ENCODE results near the gene TMEM225B.
"Not testable (repeated sequence)": the region's sequence is repeated elsewhere in the genome, so short reads cannot be mapped to it uniquely, and the experiment has no call there.

Gene TMEM225B, protein sequence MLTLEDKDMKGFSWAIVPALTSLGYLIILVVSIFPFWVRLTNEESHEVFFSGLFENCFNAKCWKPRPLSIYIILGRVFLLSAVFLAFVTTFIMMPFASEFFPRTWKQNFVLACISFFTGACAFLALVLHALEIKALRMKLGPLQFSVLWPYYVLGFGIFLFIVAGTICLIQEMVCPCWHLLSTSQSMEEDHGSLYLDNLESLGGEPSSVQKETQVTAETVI

GRCh38 chr7:99597762-99598501 lies at the start of gene TMEM225B:
TMEM225B (plus strand) TSS chr7:99598267; CDS start chr7:99604389, 6,122 bp downstream.
- ATAC-seq, result no peak

DNA sequence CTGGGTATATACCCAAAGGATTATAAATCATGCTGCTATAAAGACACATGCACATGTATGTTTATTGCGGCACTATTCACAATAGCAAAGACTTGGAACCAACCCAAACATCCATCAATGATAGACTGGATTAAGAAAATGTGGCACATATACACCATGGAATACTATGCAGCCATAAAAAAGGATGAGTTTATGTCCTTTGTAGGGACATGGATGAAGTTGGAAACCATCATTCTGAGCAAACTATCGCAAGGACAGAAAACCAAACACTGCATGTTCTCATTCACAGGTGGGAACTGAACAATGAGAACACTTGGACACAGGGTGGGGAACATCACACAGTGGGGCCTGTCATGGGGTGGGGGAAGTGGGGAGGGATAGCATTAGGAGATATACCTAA lies 48.5 kb upstream of the TMEM225B start:
- ATAC-seq, result not testable (repeated sequence)

More at GRCh38 chr7:99597762-99598501, at the start of gene TMEM225B:
- TF ChIP-seq SNAI2 (CRISPR knock-in tag; IDR thresholded peaks at IDR 0.05) (no peak), PPARA (CRISPR knock-in tag; IDR thresholded peaks at IDR 0.05; ENCODE audit: borderline replicate concordance) (no peak), ZFP30 (CRISPR knock-in tag; IDR thresholded peaks at IDR 0.05) (no peak), ISL1 (CRISPR knock-in tag; IDR thresholded peaks at IDR 0.05) (no peak), ZNF565 (CRISPR knock-in tag; conservative IDR thresholded peaks at IDR 0.05; ENCODE audit: low read depth) (no peak), TOX (CRISPR knock-in tag; IDR thresholded peaks at IDR 0.05; ENCODE audit: borderline replicate concordance) (no peak), ZC3H10 (CRISPR knock-in tag; IDR thresholded peaks at IDR 0.05) (no peak), ZNF8 (CRISPR knock-in tag; IDR thresholded peaks at IDR 0.05) (no peak), ZFP3 (CRISPR knock-in tag; IDR thresholded peaks at IDR 0.05) (no peak), ARNTL (CRISPR knock-in tag; IDR thresholded peaks at IDR 0.05; ENCODE audit: borderline replicate concordance, low read depth) (no peak), GLIS3 (CRISPR knock-in tag; IDR thresholded peaks at IDR 0.05) (no peak), CSDC2 (CRISPR knock-in tag; IDR thresholded peaks at IDR 0.05) (no peak), TCF4 (CRISPR knock-in tag; IDR thresholded peaks at IDR 0.05; ENCODE audit: borderline replicate concordance) (no peak), ESRRG (CRISPR knock-in tag; IDR thresholded peaks at IDR 0.05) (no peak), OSR1 (CRISPR knock-in tag; IDR thresholded peaks at IDR 0.05) (no peak), ZNF70 (CRISPR knock-in tag; IDR thresholded peaks at IDR 0.05) (no peak)
- TF ChIP-seq, protein P1, sequence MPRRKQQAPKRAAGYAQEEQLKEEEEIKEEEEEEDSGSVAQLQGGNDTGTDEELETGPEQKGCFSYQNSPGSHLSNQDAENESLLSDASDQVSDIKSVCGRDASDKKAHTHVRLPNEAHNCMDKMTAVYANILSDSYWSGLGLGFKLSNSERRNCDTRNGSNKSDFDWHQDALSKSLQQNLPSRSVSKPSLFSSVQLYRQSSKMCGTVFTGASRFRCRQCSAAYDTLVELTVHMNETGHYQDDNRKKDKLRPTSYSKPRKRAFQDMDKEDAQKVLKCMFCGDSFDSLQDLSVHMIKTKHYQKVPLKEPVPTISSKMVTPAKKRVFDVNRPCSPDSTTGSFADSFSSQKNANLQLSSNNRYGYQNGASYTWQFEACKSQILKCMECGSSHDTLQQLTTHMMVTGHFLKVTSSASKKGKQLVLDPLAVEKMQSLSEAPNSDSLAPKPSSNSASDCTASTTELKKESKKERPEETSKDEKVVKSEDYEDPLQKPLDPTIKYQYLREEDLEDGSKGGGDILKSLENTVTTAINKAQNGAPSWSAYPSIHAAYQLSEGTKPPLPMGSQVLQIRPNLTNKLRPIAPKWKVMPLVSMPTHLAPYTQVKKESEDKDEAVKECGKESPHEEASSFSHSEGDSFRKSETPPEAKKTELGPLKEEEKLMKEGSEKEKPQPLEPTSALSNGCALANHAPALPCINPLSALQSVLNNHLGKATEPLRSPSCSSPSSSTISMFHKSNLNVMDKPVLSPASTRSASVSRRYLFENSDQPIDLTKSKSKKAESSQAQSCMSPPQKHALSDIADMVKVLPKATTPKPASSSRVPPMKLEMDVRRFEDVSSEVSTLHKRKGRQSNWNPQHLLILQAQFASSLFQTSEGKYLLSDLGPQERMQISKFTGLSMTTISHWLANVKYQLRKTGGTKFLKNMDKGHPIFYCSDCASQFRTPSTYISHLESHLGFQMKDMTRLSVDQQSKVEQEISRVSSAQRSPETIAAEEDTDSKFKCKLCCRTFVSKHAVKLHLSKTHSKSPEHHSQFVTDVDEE (CRISPR knock-in tag; IDR thresholded peaks at IDR 0.05), result no peak
- TF ChIP-seq, protein P2, sequence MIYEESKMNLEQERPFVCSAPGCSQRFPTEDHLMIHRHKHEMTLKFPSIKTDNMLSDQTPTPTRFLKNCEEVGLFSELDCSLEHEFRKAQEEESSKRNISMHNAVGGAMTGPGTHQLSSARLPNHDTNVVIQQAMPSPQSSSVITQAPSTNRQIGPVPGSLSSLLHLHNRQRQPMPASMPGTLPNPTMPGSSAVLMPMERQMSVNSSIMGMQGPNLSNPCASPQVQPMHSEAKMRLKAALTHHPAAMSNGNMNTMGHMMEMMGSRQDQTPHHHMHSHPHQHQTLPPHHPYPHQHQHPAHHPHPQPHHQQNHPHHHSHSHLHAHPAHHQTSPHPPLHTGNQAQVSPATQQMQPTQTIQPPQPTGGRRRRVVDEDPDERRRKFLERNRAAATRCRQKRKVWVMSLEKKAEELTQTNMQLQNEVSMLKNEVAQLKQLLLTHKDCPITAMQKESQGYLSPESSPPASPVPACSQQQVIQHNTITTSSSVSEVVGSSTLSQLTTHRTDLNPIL (CRISPR knock-in tag; IDR thresholded peaks at IDR 0.05; ENCODE audit: low read depth), result no peak
- TF ChIP-seq, protein P3, sequence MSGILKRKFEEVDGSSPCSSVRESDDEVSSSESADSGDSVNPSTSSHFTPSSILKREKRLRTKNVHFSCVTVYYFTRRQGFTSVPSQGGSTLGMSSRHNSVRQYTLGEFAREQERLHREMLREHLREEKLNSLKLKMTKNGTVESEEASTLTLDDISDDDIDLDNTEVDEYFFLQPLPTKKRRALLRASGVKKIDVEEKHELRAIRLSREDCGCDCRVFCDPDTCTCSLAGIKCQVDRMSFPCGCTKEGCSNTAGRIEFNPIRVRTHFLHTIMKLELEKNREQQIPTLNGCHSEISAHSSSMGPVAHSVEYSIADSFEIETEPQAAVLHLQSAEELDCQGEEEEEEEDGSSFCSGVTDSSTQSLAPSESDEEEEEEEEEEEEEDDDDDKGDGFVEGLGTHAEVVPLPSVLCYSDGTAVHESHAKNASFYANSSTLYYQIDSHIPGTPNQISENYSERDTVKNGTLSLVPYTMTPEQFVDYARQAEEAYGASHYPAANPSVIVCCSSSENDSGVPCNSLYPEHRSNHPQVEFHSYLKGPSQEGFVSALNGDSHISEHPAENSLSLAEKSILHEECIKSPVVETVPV (CRISPR knock-in tag; IDR thresholded peaks at IDR 0.05), result no peak
- TF ChIP-seq, protein P4, sequence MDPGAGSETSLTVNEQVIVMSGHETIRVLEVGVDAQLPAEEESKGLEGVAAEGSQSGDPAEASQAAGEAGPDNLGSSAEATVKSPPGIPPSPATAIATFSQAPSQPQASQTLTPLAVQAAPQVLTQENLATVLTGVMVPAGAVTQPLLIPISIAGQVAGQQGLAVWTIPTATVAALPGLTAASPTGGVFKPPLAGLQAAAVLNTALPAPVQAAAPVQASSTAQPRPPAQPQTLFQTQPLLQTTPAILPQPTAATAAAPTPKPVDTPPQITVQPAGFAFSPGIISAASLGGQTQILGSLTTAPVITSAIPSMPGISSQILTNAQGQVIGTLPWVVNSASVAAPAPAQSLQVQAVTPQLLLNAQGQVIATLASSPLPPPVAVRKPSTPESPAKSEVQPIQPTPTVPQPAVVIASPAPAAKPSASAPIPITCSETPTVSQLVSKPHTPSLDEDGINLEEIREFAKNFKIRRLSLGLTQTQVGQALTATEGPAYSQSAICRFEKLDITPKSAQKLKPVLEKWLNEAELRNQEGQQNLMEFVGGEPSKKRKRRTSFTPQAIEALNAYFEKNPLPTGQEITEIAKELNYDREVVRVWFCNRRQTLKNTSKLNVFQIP (CRISPR knock-in tag; IDR thresholded peaks at IDR 0.05; ENCODE audit: borderline replicate concordance, low read depth), result no peak

DNA sequence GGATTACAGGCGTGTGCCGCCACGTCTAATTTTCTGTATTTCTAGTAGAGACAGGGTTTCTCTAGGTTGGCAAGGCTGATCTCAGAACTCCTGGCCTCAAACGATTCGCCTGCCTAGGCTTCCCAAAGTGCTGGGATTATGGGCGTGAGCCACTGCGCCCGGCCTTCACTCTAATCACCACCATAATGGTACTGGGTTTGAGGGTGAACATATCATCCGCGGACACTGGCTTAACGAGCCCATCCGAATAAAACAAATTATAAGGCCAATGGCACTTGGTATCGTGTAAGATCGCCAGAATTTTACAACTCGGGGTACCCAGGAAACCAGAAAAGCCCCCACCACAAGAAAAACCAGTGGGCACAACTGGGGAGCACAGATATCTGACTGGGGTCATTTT lies 46.7 kb upstream of the TMEM225B start:
- peak; percentile 69 for ATAC-seq
- TF ChIP-seq RARB (CRISPR knock-in tag; IDR thresholded peaks at IDR 0.05) (no peak), ZFP3 (CRISPR knock-in tag; IDR thresholded peaks at IDR 0.05) (no peak), ESRRG (CRISPR knock-in tag; IDR thresholded peaks at IDR 0.05) (no peak), CSDC2 (CRISPR knock-in tag; IDR thresholded peaks at IDR 0.05) (no peak), ZFP30 (CRISPR knock-in tag; IDR thresholded peaks at IDR 0.05) (no peak), PPARA (CRISPR knock-in tag; IDR thresholded peaks at IDR 0.05; ENCODE audit: borderline replicate concordance) (no peak)
- TF ChIP-seq, protein P5, sequence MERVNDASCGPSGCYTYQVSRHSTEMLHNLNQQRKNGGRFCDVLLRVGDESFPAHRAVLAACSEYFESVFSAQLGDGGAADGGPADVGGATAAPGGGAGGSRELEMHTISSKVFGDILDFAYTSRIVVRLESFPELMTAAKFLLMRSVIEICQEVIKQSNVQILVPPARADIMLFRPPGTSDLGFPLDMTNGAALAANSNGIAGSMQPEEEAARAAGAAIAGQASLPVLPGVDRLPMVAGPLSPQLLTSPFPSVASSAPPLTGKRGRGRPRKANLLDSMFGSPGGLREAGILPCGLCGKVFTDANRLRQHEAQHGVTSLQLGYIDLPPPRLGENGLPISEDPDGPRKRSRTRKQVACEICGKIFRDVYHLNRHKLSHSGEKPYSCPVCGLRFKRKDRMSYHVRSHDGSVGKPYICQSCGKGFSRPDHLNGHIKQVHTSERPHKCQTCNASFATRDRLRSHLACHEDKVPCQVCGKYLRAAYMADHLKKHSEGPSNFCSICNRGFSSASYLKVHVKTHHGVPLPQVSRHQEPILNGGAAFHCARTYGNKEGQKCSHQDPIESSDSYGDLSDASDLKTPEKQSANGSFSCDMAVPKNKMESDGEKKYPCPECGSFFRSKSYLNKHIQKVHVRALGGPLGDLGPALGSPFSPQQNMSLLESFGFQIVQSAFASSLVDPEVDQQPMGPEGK (CRISPR knock-in tag; IDR thresholded peaks at IDR 0.05; ENCODE audit: borderline replicate concordance), result peak; percentile 51; the same call in 1 of the 2 replicates
- TF ChIP-seq, protein P4 (CRISPR knock-in tag; IDR thresholded peaks at IDR 0.05; ENCODE audit: borderline replicate concordance, low read depth), result no peak
- TF ChIP-seq, protein P1 (CRISPR knock-in tag; IDR thresholded peaks at IDR 0.05), result no peak
